Upper lobe of left lung (tissue), 6 donors: ENCODE measurements around the gene TBC1D16. TPM values are rescaled to one million over a fixed set of nuclear protein-coding genes. Genes with fewer than 3 reads are reported as not detected.

ENCODE experiments used
- ATAC-seq, 2 donors: fragments of 200-7000 bp; cut with Tn5 transposase; one replicate each; pipeline ENCODE4 v1.9.1; 2022; ENCODE audit warnings: mild to moderate bottlenecking in 2 of 2, moderate library complexity in 2 of 2; ENCODE audit not compliant: low FRiP score in 2 of 2
- DNase-seq, 2 donors: peaks; one replicate each; pipeline ENCODE4 v3.0.0-alpha.2; 2019 to 2020
- H3K27ac ChIP-seq, 4 donors: fragments of 200-600 bp; sonication (generic); one replicate each; pipeline ENCODE4 v1.5.1; 2016 to 2019
- H3K27me3 ChIP-seq, 4 donors: fragments of 200-600 bp; sonication (generic); one replicate each; pipeline ENCODE4 v1.5.1; 2017 to 2019
- H3K36me3 ChIP-seq, 4 donors: fragments of 200-600 bp; sonication (generic); one replicate each; pipeline ENCODE4 v1.5.1; 2016 to 2019
- H3K4me1 ChIP-seq, 4 donors: fragments of 200-600 bp; sonication (generic); one replicate each; pipeline ENCODE4 v1.5.1; 2018 to 2019
- H3K4me3 ChIP-seq, 4 donors: fragments of 200-600 bp; sonication (generic); one replicate each; pipeline ENCODE4 v1.5.1; 2017 to 2019; ENCODE audit warnings: mild to moderate bottlenecking in 2 of 4, moderate library complexity in 1 of 4
- H3K9me3 ChIP-seq, 4 donors: fragments of 200-600 bp; sonication (generic); one replicate each; pipeline ENCODE4 v1.5.1; 2018 to 2019
- CTCF ChIP-seq, 6 experiments: fragments of 450-650 bp in 4 of 6; fragments of 200-600 bp in 2 of 6; sonication (generic) in 2 of 6; IDR thresholded peaks; one replicate each; pipeline ENCODE4 v1.5.1; 2016 to 2019; ENCODE audit warnings: antibody characterized with exemption in 6 of 6
- EP300 ChIP-seq, 4 donors: sonication (generic); formaldehyde crosslinking; IDR thresholded peaks; one replicate each; pipeline ENCODE4 v1.5.1; 2017; ENCODE audit warnings: antibody characterized with exemption in 4 of 4, control low read depth in 2 of 4
- POLR2A ChIP-seq, 4 donors: fragments of 450-650 bp; IDR thresholded peaks; one replicate each; pipeline ENCODE4 v1.5.1; 2016 to 2017; ENCODE audit warnings: antibody characterized with exemption in 4 of 4, mild to moderate bottlenecking in 2 of 4
- POLR2AphosphoS5 ChIP-seq, 2 donors: sonication (generic); formaldehyde crosslinking; IDR thresholded peaks; one replicate each; pipeline ENCODE4 v1.5.1; 2017; ENCODE audit warnings: antibody characterized with exemption in 2 of 2
- WGBS, 2 donors: methylation state at CpG; one replicate each; pipeline ENCODE4 v1.1.5; 2017 to 2018; 5-methylcytosine and 5-hydroxymethylcytosine counted together
- total RNA-seq, 6 donors: library from RNA; depleted of rRNA in 4 of 6; stranded (reverse); fragments of >200 nt in 4 of 6; gene quantifications; one replicate each; pipeline versions ENCODE4 v1.1.0 to v1.2.1, GENCODE V29; 2016 to 2021
- donor health status: DM: no; HTN: no; CAD: no; lungs with moderate emphysema.
- donor health status: DM: no; HTN: yes; CAD: no; lungs with severe emphysema.

The TBC1D16 gene
- total RNA-seq, 6 donors from 2014 or later, result 15.6 to 60.8 (median 24.1) TPM

GRCh38 chr17:79948945-79949655 is 86.6 kb downstream of the TBC1D16 start:
- no peaks in the 10 kb centered on the region for H3K27me3 ChIP-seq
- no peak overlapping the region for H3K4me3 ChIP-seq
- peak in 1 of 2 donors; percentile 18 for DNase-seq
- H3K4me1 ChIP-seq, result peaks cover 18 to 22% (median 20%) of the 10 kb centered on the region in 4 donors
- H3K36me3 ChIP-seq, result peaks cover 0 to 38% (median 31%) of the 10 kb centered on the region in 4 donors
- no peak for ATAC-seq
- TF ChIP-seq POLR2A (IDR thresholded peaks at IDR 0.05), result no peak
- no peak for TF ChIP-seq CTCF (IDR thresholded peaks at IDR 0.05)
- no peak for TF ChIP-seq EP300 (IDR thresholded peaks at IDR 0.05)
- no peak for TF ChIP-seq POLR2AphosphoS5 (IDR thresholded peaks at IDR 0.05)
- WGBS, 2 donors, result 91 to 95% methylated on average over 15 to 25 of the region's 29 CpGs
- no peaks in the 10 kb centered on the region for H3K9me3 ChIP-seq
- H3K27ac ChIP-seq, result no peak overlapping the region

- H3K27me3 ChIP-seq, result no peaks in the 10 kb centered on the region
- H3K36me3 ChIP-seq, result peaks cover 3 to 44% (median 34%) of the 10 kb centered on the region in 4 donors
- no peaks in the 10 kb centered on the region for H3K9me3 ChIP-seq
- ATAC-seq, result no peak
- peaks cover 18 to 24% (median 20%) of the 10 kb centered on the region in 4 donors for H3K4me1 ChIP-seq
- no peak overlapping the region for H3K27ac ChIP-seq
- DNase-seq, result peak in 1 of 2 donors; percentile 14
- H3K4me3 ChIP-seq, result no peak overlapping the region
- TF ChIP-seq POLR2AphosphoS5 (IDR thresholded peaks at IDR 0.05) (no peak), EP300 (IDR thresholded peaks at IDR 0.05) (no peak), POLR2A (IDR thresholded peaks at IDR 0.05) (no peak), CTCF (IDR thresholded peaks at IDR 0.05) (no peak)
- 90 to 91% methylated on average over 10 of the region's 10 CpGs for WGBS, 2 donors
These were observed 87.2 kb downstream of the TBC1D16 start for GRCh38 chr17:79948406-79948944.

DNA sequence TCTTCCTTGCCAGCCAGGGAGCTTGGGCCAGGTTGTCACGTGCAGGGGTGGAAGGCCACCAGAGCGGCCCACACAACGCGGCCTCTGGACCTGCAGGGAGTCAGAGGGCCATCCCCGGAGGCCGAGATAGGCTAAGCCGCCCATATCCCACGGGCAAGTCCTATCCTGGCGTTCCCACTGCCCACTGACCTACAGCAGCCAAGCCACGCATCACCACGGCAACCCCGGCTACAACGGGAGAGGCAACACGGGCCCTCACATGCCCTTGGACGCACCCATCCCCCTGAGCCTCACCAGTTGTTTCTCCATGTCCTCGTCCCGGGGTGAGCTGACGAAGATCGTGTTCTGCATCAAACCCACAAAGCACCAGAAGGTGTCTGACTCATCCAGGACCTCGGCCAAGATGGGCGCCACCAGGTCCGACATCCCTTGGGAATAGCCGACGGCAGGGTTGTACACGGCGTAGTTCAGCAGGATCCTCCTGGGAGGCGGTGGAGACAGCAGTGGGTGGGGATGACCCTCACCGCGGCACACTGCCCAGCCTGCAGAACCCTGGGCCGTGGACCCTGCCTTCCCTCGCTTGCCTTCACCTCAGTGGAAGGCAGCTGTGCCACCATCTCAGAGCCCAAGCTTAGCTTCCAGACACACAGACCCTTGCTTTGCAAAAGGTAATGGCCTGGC is 88.2 kb downstream of the TBC1D16 start:
- whole genome bisulfite sequencing, 2 donors, result 95 to 98% methylated on average over 9 to 31 of the region's 31 CpGs
- DNase-seq, result peak in 1 of 2 donors; percentile 19
- H3K36me3 ChIP-seq, result peaks cover 3 to 53% (median 34%) of the 10 kb centered on the region in 4 donors

More for the DNA sequence above, 88.2 kb downstream of the TBC1D16 start:
- no peak overlapping the region for H3K27ac ChIP-seq
- ATAC-seq, result no peak
- H3K9me3 ChIP-seq, result no peaks in the 10 kb centered on the region
- peaks cover 22 to 33% (median 27%) of the 10 kb centered on the region in 4 donors for H3K4me1 ChIP-seq
- H3K4me3 ChIP-seq, result no peak overlapping the region
- TF ChIP-seq EP300 (IDR thresholded peaks at IDR 0.05) (no peak), CTCF (IDR thresholded peaks at IDR 0.05) (no peak), POLR2AphosphoS5 (IDR thresholded peaks at IDR 0.05) (no peak), POLR2A (IDR thresholded peaks at IDR 0.05) (no peak)
- H3K27me3 ChIP-seq, result no peaks in the 10 kb centered on the region
